Activated CD8-positive, alpha-beta memory T cell treated with anti-CD3 and anti-CD28 coated beads, Interleukin-2, amount 50 U/mL, for 24 hours (primary cell): ENCODE measurements around the gene AZGP1.
A peak's percentile ranks its signal among the peaks of the same experiment; 100 is the strongest.
"Not testable (repeated sequence)": the region's sequence is repeated elsewhere in the genome, so short reads cannot be mapped to it uniquely, and the experiment has no call there.

Experiments used
- DNase-seq: peaks from one replicate; pipeline ENCODE4 v3.0.0-alpha.2; 2020; ENCODE audit errors: extremely low read depth

Gene AZGP1

GRCh38 chr7:99952649-99953048, 23.2 kb downstream of the AZGP1 start:
- DNase-seq = not testable (repeated sequence)

- not testable (repeated sequence) for DNase-seq
Observed at GRCh38 chr7:99950819-99951218, 25.0 kb downstream of the AZGP1 start.

GRCh38 chr7:99949645-99950228, 26.1 kb downstream of the AZGP1 start:
- no peak for DNase-seq

GRCh38 chr7:99947608-99948007, 28.2 kb downstream of the AZGP1 start:
- DNase-seq = no peak

- no peak for DNase-seq
Observed at GRCh38 chr7:99944497-99945070, 31.2 kb downstream of the AZGP1 start.

GRCh38 chr7:99943641-99944496, 32.0 kb downstream of the AZGP1 start:
- no peak for DNase-seq

- DNase-seq = no peak
Observed at GRCh38 chr7:99938296-99938695, 37.5 kb downstream of the AZGP1 start.

GRCh38 chr7:99935009-99935408, 40.8 kb downstream of the AZGP1 start:
- DNase-seq = not testable (repeated sequence)

- no peak for DNase-seq
Observed at GRCh38 chr7:99930376-99930775, 45.5 kb downstream of the AZGP1 start.

GRCh38 chr7:99929730-99930053, 46.1 kb downstream of the AZGP1 start:
- DNase-seq = no peak

GRCh38 chr7:99928994-99929729, 46.7 kb downstream of the AZGP1 start, which contains the start of gene GJC3:
TSS of gene GJC3 (minus strand) at chr7:99929620. CDS start at chr7:99929620, 0 bp downstream.
- no peak for DNase-seq

- no peak for DNase-seq
Observed at GRCh38 chr7:99928188-99928587, 47.6 kb downstream of the AZGP1 start.

- DNase-seq = no peak
Observed at GRCh38 chr7:99927536-99927935, 48.3 kb downstream of the AZGP1 start.

- DNase-seq = no peak
Observed at GRCh38 chr7:99926321-99926720, 49.5 kb downstream of the AZGP1 start.

GRCh38 chr7:99923200-99923599, 52.6 kb downstream of the AZGP1 start:
- no peak for DNase-seq

- no peak for DNase-seq
Observed at GRCh38 chr7:99920149-99920548, 55.7 kb downstream of the AZGP1 start.

- DNase-seq = no peak
Observed at GRCh38 chr7:99919814-99920112, 56.1 kb downstream of the AZGP1 start.

GRCh38 chr7:99918959-99919813, 56.6 kb downstream of the AZGP1 start, which contains the start of gene TRIM4:
TSS of gene TRIM4 (minus strand) at chr7:99919530. CDS start at chr7:99919401, 129 bp downstream.
- peak; percentile 83 for DNase-seq
